ENCODE measurements around the gene CLIP1. TPM values are rescaled to one million over a fixed set of nuclear protein-coding genes. Genes with fewer than 3 reads are reported as not detected.

CLIP1 gene
- polyA plus RNA-seq, 3 donors = 6.7 to 50.9 (median 12.9) TPM

DNA sequence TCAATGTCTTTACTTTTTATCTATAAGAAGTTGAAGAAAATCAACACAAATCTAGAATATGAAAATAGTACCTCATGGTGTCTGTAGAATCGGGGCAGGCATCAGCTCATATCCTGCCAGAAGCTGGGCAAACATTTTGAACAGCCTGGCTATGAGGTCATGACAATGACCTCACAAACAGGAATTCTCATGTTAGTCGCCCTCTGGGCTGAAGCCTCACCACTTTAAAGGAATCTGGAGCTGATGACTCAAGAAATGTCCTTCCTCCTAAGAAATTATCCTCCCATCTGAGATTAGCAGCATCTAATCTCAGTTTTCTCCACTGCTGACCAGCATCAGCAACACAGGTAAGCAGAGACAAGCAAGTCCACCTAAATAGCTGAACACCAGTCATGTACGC lies 27.1 kb downstream of the CLIP1 start:
- H3K27ac ChIP-seq (ENCODE audit: low read depth in 1 of 2, low read length in 2 of 2) = no peak overlapping the region

DNA sequence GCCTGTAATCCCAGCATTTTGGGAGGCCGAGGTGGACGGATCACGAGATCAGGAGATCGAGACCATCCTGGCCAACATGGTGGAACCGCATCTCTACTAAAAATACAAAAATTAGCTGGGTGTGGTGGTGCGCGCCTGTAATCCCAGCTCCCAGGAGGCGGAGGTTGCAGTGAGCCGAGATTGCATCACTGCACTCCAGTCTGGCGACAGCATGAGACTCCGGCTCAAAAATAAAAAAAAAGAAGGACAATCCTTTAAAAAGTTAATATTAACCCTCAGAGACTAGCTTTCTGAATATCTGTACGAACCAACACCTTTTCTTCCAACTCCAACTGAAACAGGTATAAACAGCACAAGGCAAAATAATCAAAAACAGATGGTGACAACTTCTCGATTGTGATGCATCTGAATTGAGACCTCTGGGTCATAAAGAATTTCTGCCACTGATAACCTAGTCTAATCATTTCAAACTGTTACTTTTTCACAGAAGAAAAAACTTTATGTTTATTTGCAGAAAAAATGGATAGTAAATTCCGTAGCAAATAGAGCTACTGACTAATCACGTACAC lies 27.8 kb downstream of the CLIP1 start:
- peaks cover 0 to 2% (median 0%) of the 10 kb centered on the region in 3 donors for H3K27me3 Mint-ChIP-seq (ENCODE audit: low read depth in 3 of 3)
- TF ChIP-seq, protein P1, sequence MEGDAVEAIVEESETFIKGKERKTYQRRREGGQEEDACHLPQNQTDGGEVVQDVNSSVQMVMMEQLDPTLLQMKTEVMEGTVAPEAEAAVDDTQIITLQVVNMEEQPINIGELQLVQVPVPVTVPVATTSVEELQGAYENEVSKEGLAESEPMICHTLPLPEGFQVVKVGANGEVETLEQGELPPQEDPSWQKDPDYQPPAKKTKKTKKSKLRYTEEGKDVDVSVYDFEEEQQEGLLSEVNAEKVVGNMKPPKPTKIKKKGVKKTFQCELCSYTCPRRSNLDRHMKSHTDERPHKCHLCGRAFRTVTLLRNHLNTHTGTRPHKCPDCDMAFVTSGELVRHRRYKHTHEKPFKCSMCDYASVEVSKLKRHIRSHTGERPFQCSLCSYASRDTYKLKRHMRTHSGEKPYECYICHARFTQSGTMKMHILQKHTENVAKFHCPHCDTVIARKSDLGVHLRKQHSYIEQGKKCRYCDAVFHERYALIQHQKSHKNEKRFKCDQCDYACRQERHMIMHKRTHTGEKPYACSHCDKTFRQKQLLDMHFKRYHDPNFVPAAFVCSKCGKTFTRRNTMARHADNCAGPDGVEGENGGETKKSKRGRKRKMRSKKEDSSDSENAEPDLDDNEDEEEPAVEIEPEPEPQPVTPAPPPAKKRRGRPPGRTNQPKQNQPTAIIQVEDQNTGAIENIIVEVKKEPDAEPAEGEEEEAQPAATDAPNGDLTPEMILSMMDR (IDR thresholded peaks at IDR 0.05) = no peak
- Histone ChIP-seq H2AFZ (ENCODE audit: insufficient read depth, low read depth, low read length, poor library complexity, severe bottlenecking) (no peak overlapping the region), H3K4me2 (replicated peaks; ENCODE audit: extremely low read depth, low read length, poor library complexity, severe bottlenecking) (no peak overlapping the region), H3K9ac (ENCODE audit: insufficient read depth, low read length, poor library complexity, severe bottlenecking) (no peak overlapping the region), H3K27me3 (ENCODE audit: control insufficient read depth in 2 of 2, insufficient read depth in 2 of 2, low read length in 2 of 2) (no peaks in the 10 kb centered on the region), H3K4me1 (ENCODE audit: control insufficient read depth in 1 of 2, insufficient read depth in 2 of 2, low read length in 2 of 2) (peaks cover 6 to 8% of the 10 kb centered on the region in 2 donors), H4K20me1 (ENCODE audit: insufficient read depth, low read length) (peaks cover 93% of the 10 kb centered on the region), H3K36me3 (replicated peaks in 1 of 2; ENCODE audit: control insufficient read depth in 1 of 2, insufficient read depth in 2 of 2, low read length in 2 of 2) (peaks cover 0 to 4% of the 10 kb centered on the region in 2 donors), H3K27ac (ENCODE audit: low read depth in 1 of 2, low read length in 2 of 2) (no peak overlapping the region), H3K9me3 (replicated peaks in 1 of 2; ENCODE audit: control insufficient read depth in 1 of 2, insufficient read depth in 1 of 2, low read length in 2 of 2) (no peaks in the 10 kb centered on the region), H3K79me2 (ENCODE audit: insufficient read depth, low read length) (peaks cover 91% of the 10 kb centered on the region), H3K4me3 (replicated peaks in 1 of 3; ENCODE audit: low read depth in 2 of 3, low read length in 3 of 3) (no peak overlapping the region)
- no peak overlapping the region for H3K4me3 Mint-ChIP-seq
- no peaks in the 10 kb centered on the region for H3K9me3 Mint-ChIP-seq
- H3K4me1 Mint-ChIP-seq = peaks cover 13% of the 10 kb centered on the region
- no peak for DNase-seq
- intact Hi-C loops (cut with micrococcal nuclease) = loop anchor here in 1 of 2 donors (5.0 kb wide), 1 partner anchor 78 kb away; no protein-coding TSS in a partner anchor
- peak overlapping the region in 2 of 7 donors; percentile 47 to 64 for H3K27ac Mint-ChIP-seq
- H3K36me3 Mint-ChIP-seq = peaks cover 10 to 25% of the 10 kb centered on the region in 2 donors
- WGBS (ENCODE audit: insufficient coverage) = 73% methylated on average over 5 of the region's 15 CpGs

More for the DNA sequence above, 27.1 kb downstream of the CLIP1 start:
- peaks cover 8 to 25% of the 10 kb centered on the region in 2 donors for H3K36me3 Mint-ChIP-seq
- Histone ChIP-seq H3K4me2 (replicated peaks; ENCODE audit: extremely low read depth, low read length, poor library complexity, severe bottlenecking) (no peak overlapping the region), H4K20me1 (ENCODE audit: insufficient read depth, low read length) (peaks cover 95% of the 10 kb centered on the region), H3K4me1 (ENCODE audit: control insufficient read depth in 1 of 2, insufficient read depth in 2 of 2, low read length in 2 of 2) (peaks cover 12 to 14% of the 10 kb centered on the region in 2 donors), H3K27me3 (ENCODE audit: control insufficient read depth in 2 of 2, insufficient read depth in 2 of 2, low read length in 2 of 2) (no peaks in the 10 kb centered on the region), H3K79me2 (ENCODE audit: insufficient read depth, low read length) (peaks cover 88% of the 10 kb centered on the region), H3K9ac (ENCODE audit: insufficient read depth, low read length, poor library complexity, severe bottlenecking) (no peak overlapping the region), H3K9me3 (replicated peaks in 1 of 2; ENCODE audit: control insufficient read depth in 1 of 2, insufficient read depth in 1 of 2, low read length in 2 of 2) (no peaks in the 10 kb centered on the region), H3K36me3 (replicated peaks in 1 of 2; ENCODE audit: control insufficient read depth in 1 of 2, insufficient read depth in 2 of 2, low read length in 2 of 2) (peaks cover 0 to 4% of the 10 kb centered on the region in 2 donors), H2AFZ (ENCODE audit: insufficient read depth, low read depth, low read length, poor library complexity, severe bottlenecking) (no peak overlapping the region), H3K4me3 (replicated peaks in 1 of 3; ENCODE audit: low read depth in 2 of 3, low read length in 3 of 3) (no peak overlapping the region)
- peaks cover 0 to 2% (median 0%) of the 10 kb centered on the region in 3 donors for H3K27me3 Mint-ChIP-seq (ENCODE audit: low read depth in 3 of 3)
- peak in 1 of 3 donors; percentile 27 for DNase-seq
- peak overlapping the region in 2 of 7 donors; percentile 28 to 33 for H3K27ac Mint-ChIP-seq
- H3K4me3 Mint-ChIP-seq = no peak overlapping the region
- intact Hi-C loops (cut with micrococcal nuclease) = loop anchor here in 1 of 2 donors (5.0 kb wide), 1 partner anchor 77 kb away; no protein-coding TSS in a partner anchor
- 88% methylated on average over 1 of the region's 3 CpGs for WGBS (ENCODE audit: insufficient coverage)
- no peaks in the 10 kb centered on the region for H3K9me3 Mint-ChIP-seq
- TF ChIP-seq, protein P1 (IDR thresholded peaks at IDR 0.05) = no peak
- peaks cover 20% of the 10 kb centered on the region for H3K4me1 Mint-ChIP-seq
